Stromal cell of bone marrow (primary cell): ENCODE measurements around the gene CFD.
A peak's percentile ranks its signal among the peaks of the same experiment; 100 is the strongest.
"Not testable (repeated sequence)": the region's sequence is repeated elsewhere in the genome, so short reads cannot be mapped to it uniquely, and the experiment has no call there.

Experiments used
- DNase-seq: peaks from one replicate; pipeline ENCODE4 v3.0.0-alpha.2; 2012; ENCODE audit warnings: low read depth

CFD gene

GRCh38 chr19:852136-853013 is 7.1 kb upstream of the CFD start, which contains the start of gene ELANE:
Gene ELANE (plus strand): TSS chr19:852303. CDS start chr19:852329, 26 bp downstream.
- DNase-seq: no peak

- DNase-seq: no peak
Observed at GRCh38 chr19:853014-853585, 6.4 kb upstream of the CFD start.

- DNase-seq: not testable (repeated sequence)
Observed at GRCh38 chr19:853614-854220, 5.7 kb upstream of the CFD start.

- no peak for DNase-seq
Observed at GRCh38 chr19:854549-854948, 4.9 kb upstream of the CFD start.

GRCh38 chr19:855142-855541 is 4.3 kb upstream of the CFD start:
- DNase-seq: no peak

GRCh38 chr19:855566-856120 is 3.8 kb upstream of the CFD start:
- no peak for DNase-seq

- DNase-seq: no peak
Observed at GRCh38 chr19:858284-858683, 1.2 kb upstream of the CFD start.

GRCh38 chr19:861141-861755 is 1.8 kb downstream of the CFD start:
- no peak for DNase-seq

- no peak for DNase-seq
Observed at GRCh38 chr19:861756-862580, 2.5 kb downstream of the CFD start.

GRCh38 chr19:862581-863314 is 3.3 kb downstream of the CFD start:
- no peak for DNase-seq

GRCh38 chr19:863315-863620 is 3.8 kb downstream of the CFD start:
- DNase-seq: no peak

- DNase-seq: no peak
Observed at GRCh38 chr19:866769-867300, 7.4 kb downstream of the CFD start.

GRCh38 chr19:867301-867793 is 7.9 kb downstream of the CFD start:
- no peak for DNase-seq

GRCh38 chr19:867855-868457 is 8.5 kb downstream of the CFD start:
- DNase-seq: no peak

GRCh38 chr19:868458-869244 is 9.2 kb downstream of the CFD start:
- DNase-seq: no peak

GRCh38 chr19:869245-870177 is 10.0 kb downstream of the CFD start:
- DNase-seq: peak; percentile 93

- DNase-seq: no peak
Observed at GRCh38 chr19:870314-870713, 10.8 kb downstream of the CFD start.

GRCh38 chr19:870963-871401 is 11.5 kb downstream of the CFD start:
- no peak for DNase-seq
